Body of pancreas (tissue), 4 donors: ENCODE results near the gene GABRA6. TPM values are rescaled to one million over a fixed set of nuclear protein-coding genes. Genes with fewer than 3 reads are reported as not detected.

Experiments
- ATAC-seq: fragments of 150-250 bp; one replicate; pipeline ENCODE4 v1.9.1; 2016
- DNase-seq, 4 donors: peaks; one replicate each; pipeline ENCODE4 v3.0.0-alpha.2; 2019
- H3K27ac ChIP-seq, 4 donors: fragments of 200-600 bp; sonication (generic); 1 replicate in 3 of 4; 2 replicates in 1 of 4; pipeline versions ENCODE4 v1.5.1 to v1.6.1; 2016 to 2019; ENCODE audit warnings: mild to moderate bottlenecking in 1 of 4, mixed read lengths in 1 of 4, moderate library complexity in 1 of 4
- H3K27me3 ChIP-seq, 2 donors: fragments of 200-600 bp; sonication (generic); one replicate each; pipeline ENCODE4 v1.6.0; 2016; ENCODE audit warnings: mild to moderate bottlenecking in 1 of 2
- H3K36me3 ChIP-seq, 2 donors: fragments of 200-600 bp; sonication (generic); replicated peaks in 1 of 2; 2 replicates each; pipeline ENCODE4 v1.5.1; 2016; ENCODE audit warnings: low read depth in 2 of 2; ENCODE audit not compliant: insufficient read depth in 1 of 2
- H3K4me1 ChIP-seq: fragments of 200-600 bp; sonication (generic); one replicate; pipeline ENCODE4 v1.6.0; 2016
- H3K4me3 ChIP-seq, 2 donors: fragments of 200-600 bp; sonication (generic); 1 replicate in 1 of 2; 2 replicates in 1 of 2; pipeline ENCODE4 v1.5.1; 2016 to 2019
- H3K9me3 ChIP-seq, 3 donors: fragments of 200-600 bp; sonication (generic); 1 replicate in 2 of 3; 2 replicates in 1 of 3; pipeline ENCODE4 v1.5.1; 2016
- POLR2A ChIP-seq, 3 donors: fragments of 450-650 bp; IDR thresholded peaks; one replicate each; pipeline ENCODE4 v1.6.1; 2016; ENCODE audit warnings: antibody characterized with exemption in 3 of 3, mild to moderate bottlenecking in 2 of 3
- WGBS, 2 donors: methylation state at CpG; one replicate each; pipeline ENCODE4 v1.1.5; 2017; 5-methylcytosine and 5-hydroxymethylcytosine counted together
- intact Hi-C: fragments of 100-400 bp; cut with DNase I; formaldehyde crosslinking; loops from one replicate; pipeline ENCODE4 v1.15.1; 2023
- total RNA-seq, 2 donors: library from RNA; depleted of rRNA; stranded (reverse); fragments of >200 nt; gene quantifications; one replicate each; pipeline ENCODE4 v1.1.0, GENCODE V29; 2016
- TF ChIP-seq, protein P1 (sequence below), 7 experiments: fragments of 450-650 bp in 4 of 7; fragments of 200-600 bp in 3 of 7; sonication (generic) in 3 of 7; IDR thresholded peaks; one replicate each; pipeline ENCODE4 v1.5.1; 2016 to 2019; ENCODE audit warnings: antibody characterized with exemption in 7 of 7

GABRA6 gene
- total RNA-seq, 2 donors from 2014 or later, result not detected

DNA sequence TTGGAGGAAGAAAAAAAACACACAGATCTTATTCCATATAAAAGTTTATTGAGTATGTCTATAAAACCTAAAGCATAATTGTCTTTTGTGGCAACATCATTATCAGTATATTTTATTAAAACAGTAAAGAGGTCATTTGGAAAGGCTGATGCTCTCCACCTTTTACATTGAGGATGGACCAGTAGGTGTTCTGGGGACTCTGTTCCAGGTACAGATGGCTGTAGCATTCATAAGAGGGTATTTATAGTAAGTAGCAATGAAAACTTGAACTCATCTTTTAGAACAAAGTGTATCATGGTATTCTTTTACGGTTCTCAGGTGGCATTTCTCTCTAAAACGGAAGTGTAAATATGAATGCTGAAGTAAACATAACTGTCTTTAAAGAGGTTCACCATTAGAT, 1.8 kb downstream of the GABRA6 start:
- no peaks in the 10 kb centered on the region for H3K9me3 ChIP-seq

DNA sequence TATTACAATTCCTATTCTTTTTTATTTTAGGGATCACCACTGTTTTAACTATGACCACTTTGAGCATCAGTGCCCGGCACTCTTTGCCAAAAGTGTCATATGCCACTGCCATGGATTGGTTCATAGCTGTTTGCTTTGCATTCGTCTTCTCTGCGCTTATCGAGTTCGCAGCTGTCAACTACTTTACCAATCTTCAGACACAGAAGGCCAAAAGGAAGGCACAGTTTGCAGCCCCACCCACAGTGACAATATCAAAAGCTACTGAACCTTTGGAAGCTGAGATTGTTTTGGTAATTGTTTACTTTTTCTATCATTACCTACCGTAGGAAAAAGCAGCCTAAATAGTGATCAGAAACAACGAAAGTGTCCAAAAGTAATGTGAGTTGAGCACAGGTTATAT, 6.4 kb downstream of the GABRA6 start:
- no peak overlapping the region for H3K27ac ChIP-seq
- no peaks in the 10 kb centered on the region for H3K27me3 ChIP-seq
- H3K4me3 ChIP-seq, result no peak overlapping the region
- no peaks in the 10 kb centered on the region for H3K9me3 ChIP-seq
- intact Hi-C loops, result no loop called here
- H3K4me1 ChIP-seq, result no peaks in the 10 kb centered on the region
- TF ChIP-seq POLR2A (IDR thresholded peaks at IDR 0.05), result no peak
- TF ChIP-seq, protein P1, sequence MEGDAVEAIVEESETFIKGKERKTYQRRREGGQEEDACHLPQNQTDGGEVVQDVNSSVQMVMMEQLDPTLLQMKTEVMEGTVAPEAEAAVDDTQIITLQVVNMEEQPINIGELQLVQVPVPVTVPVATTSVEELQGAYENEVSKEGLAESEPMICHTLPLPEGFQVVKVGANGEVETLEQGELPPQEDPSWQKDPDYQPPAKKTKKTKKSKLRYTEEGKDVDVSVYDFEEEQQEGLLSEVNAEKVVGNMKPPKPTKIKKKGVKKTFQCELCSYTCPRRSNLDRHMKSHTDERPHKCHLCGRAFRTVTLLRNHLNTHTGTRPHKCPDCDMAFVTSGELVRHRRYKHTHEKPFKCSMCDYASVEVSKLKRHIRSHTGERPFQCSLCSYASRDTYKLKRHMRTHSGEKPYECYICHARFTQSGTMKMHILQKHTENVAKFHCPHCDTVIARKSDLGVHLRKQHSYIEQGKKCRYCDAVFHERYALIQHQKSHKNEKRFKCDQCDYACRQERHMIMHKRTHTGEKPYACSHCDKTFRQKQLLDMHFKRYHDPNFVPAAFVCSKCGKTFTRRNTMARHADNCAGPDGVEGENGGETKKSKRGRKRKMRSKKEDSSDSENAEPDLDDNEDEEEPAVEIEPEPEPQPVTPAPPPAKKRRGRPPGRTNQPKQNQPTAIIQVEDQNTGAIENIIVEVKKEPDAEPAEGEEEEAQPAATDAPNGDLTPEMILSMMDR (IDR thresholded peaks at IDR 0.05), result no peak
- no peak for DNase-seq
- no peak for ATAC-seq
- 40 to 42% methylated on average over 7 of the region's 7 CpGs for WGBS, 2 donors
- no peaks in the 10 kb centered on the region for H3K36me3 ChIP-seq

More for the DNA sequence above, 1.8 kb downstream of the GABRA6 start:
- TF ChIP-seq, protein P1 (IDR thresholded peaks at IDR 0.05), result no peak
- no peak for TF ChIP-seq POLR2A (IDR thresholded peaks at IDR 0.05)
- intact Hi-C loops, result no loop called here
- ATAC-seq (no peak), DNase-seq (no peak)
- WGBS, 2 donors, result 68 to 78% methylated on average over 2 of the region's 2 CpGs
- H3K36me3 ChIP-seq, result no peaks in the 10 kb centered on the region
- H3K27me3 ChIP-seq, result no peaks in the 10 kb centered on the region
- H3K27ac ChIP-seq, result no peak overlapping the region
- no peaks in the 10 kb centered on the region for H3K4me1 ChIP-seq
- no peak overlapping the region for H3K4me3 ChIP-seq

DNA sequence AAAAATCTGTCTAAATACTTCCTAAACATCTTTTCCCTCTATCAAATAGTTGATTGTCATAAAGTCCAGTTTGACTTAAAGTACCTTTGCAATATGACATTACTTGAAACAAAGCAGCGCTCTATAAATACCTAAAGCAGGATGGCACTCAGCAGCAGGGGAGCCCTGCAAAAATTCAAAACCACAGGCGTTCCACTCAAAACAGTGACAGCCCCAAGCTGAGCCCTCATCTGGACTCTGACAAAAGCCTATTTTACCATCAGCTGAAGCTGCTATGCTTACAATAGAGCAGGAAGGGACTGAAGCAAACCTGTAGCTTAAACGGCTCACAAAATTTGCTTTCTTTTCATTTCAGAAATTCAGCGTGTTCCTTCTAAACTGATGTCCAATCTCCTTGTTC, 11.5 kb downstream of the GABRA6 start:
- H3K4me3 ChIP-seq, result no peak overlapping the region
- H3K4me1 ChIP-seq, result no peaks in the 10 kb centered on the region
- no peak overlapping the region for H3K27ac ChIP-seq
- H3K27me3 ChIP-seq, result no peaks in the 10 kb centered on the region
- no peak for TF ChIP-seq POLR2A (IDR thresholded peaks at IDR 0.05)
- TF ChIP-seq, protein P1 (IDR thresholded peaks at IDR 0.05), result no peak
- H3K36me3 ChIP-seq, result no peaks in the 10 kb centered on the region
- no peaks in the 10 kb centered on the region for H3K9me3 ChIP-seq
- ATAC-seq (no peak), DNase-seq (no peak)
- WGBS, 2 donors, result 72 to 76% methylated on average over 4 of the region's 4 CpGs
- intact Hi-C loops, result no loop called here

DNA sequence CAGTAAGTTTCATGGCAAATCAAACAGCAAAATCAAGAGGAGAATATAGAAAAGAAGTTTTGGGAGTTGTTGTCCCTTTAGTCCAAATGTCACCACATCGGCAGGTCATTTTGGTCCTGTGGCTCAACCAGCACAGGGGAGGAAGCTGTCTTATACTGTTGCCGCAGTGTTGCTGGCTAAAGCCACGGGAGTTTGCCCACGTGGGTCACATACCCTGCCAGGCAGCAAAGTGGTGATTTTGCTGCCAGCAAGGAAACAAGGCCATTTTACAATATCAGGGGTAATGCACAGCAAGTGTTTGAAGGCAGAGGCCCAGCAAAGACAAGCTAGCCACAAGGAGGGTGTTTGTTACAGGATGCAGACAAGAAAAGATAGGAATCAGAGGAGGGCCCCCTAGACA, 14.5 kb downstream of the GABRA6 start:
- no peaks in the 10 kb centered on the region for H3K4me1 ChIP-seq
- no peaks in the 10 kb centered on the region for H3K27me3 ChIP-seq
- H3K27ac ChIP-seq, result no peak overlapping the region
- no peak for TF ChIP-seq POLR2A (IDR thresholded peaks at IDR 0.05)
- TF ChIP-seq, protein P1 (IDR thresholded peaks at IDR 0.05), result no peak
- intact Hi-C loops, result no loop called here
- H3K4me3 ChIP-seq, result no peak overlapping the region
- H3K9me3 ChIP-seq, result no peaks in the 10 kb centered on the region
- ATAC-seq, result no peak
- 58 to 61% methylated on average over 4 of the region's 4 CpGs for WGBS, 2 donors
- DNase-seq, result no peak
- no peaks in the 10 kb centered on the region for H3K36me3 ChIP-seq

DNA sequence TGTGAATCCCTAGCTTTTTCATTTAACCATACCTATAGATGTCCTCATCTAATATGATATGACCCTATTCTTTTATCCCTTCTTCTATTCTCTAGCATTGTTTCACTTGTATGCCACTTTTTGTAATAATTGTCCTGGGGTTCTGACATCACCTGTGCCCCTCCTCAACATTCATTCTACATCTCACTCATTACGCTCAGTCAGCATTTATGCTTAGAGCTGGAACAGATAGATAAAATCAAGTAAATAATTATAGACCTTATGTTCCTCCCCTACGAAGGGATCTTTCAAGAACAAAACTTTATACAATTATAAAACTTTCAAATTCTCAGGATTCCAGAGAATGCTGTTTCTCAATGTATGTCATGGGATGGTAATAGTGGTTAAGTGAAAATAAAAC, 18.0 kb downstream of the GABRA6 start:
- ATAC-seq (no peak), DNase-seq (no peak)
- Histone ChIP-seq H3K4me1 (no peaks in the 10 kb centered on the region), H3K9me3 (no peaks in the 10 kb centered on the region), H3K36me3 (no peaks in the 10 kb centered on the region), H3K27me3 (no peaks in the 10 kb centered on the region), H3K4me3 (no peak overlapping the region), H3K27ac (no peak overlapping the region)
- intact Hi-C loops, result no loop called here
- WGBS, 2 donors, result 57 to 64% methylated on average over 2 of the region's 2 CpGs
- no peak for TF ChIP-seq POLR2A (IDR thresholded peaks at IDR 0.05)
- TF ChIP-seq, protein P1 (IDR thresholded peaks at IDR 0.05), result no peak
